ENCODE results near the gene F13A1.

Gene F13A1

DNA sequence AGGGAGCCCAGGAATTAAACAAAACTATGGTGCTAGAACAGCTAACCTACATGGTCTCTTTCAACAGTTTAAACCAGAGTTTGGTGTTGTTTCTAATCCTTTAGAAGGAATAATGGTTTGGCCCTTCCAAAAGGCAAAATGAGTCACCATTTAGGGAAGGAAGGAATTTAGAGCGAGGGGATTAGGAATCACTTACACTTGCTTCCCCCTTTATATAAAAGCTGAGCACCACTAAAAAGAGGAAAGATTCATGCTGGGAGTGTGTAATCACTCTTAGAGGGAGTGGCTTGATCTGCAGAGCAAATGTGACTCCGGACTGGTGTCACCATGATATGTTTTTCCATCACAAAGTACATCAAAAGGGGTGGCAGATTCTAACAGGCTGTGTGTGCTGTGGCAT is 63.6 kb downstream of the F13A1 start:
- TF ChIP-seq CTCF (IDR thresholded peaks at IDR 0.05; ENCODE audit: insufficient read depth, low read length, missing control alignments), result no peak
- CTCF ChIA-PET, result no interaction called here
- H3K4me3 ChIP-seq (ENCODE audit: low read depth, low read length), result no peak overlapping the region
- no peak for DNase-seq (ENCODE audit: low read depth, low spot score)
- POLR2A ChIA-PET, result no interaction called here

DNA sequence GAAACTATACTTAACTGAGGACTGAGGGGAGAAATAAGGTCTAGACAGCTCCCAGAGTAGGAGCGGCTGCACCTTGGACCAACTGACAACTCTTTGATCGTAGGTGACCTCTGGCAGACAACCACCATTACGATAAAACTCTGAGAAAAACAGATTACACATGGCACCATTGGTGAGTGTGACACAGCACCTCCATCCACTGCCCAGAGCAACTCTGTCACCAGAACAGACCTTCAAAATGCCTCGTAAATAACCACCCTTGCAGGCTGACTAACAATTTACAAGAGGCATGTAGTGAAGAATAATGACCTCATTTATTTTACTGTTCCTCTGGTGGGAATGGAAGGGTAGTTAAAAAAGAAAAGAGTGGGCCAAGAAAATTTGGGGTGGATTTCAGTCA is 64.2 kb downstream of the F13A1 start:
- H3K4me3 ChIP-seq (ENCODE audit: low read depth, low read length), result no peak overlapping the region
- ChIA-PET CTCF (no interaction called here), POLR2A (no interaction called here)
- no peak for DNase-seq (ENCODE audit: low read depth, low spot score)
- TF ChIP-seq CTCF (IDR thresholded peaks at IDR 0.05; ENCODE audit: insufficient read depth, low read length, missing control alignments), result no peak

DNA sequence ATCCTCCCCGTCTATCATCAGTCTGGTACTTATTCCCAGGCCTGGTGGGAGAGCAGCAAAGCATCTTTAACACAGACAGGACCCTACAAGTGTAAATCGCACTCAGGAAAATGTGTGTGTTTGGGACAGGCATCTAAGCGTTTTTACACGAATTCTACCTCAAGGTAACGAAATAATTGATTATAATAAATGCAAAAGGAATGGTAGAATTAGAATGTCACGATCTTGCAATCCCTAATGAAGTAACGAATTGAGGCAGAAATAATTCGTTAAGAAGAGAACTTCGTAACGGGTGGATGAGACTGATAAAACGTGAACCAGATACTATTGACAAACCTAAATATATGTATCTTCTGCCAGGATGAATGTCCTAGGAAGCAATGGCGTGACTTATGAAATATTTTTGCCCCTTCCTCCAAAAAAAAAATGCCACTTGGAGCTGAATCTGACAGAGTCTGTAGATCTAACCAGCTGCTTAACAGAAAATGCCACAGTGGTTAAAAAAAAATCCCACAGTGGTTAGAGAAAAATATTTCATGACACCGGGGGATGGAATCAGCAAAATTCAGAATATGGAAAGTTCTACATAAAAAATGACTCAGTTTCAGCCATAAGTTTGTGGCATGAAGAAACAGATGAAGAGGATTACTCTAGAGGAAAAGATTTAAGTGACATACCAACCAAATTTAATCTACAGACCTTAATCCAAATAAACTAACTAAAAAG is 68.7 kb downstream of the F13A1 start:
- H3K4me3 ChIP-seq (ENCODE audit: low read depth, low read length), result no peak overlapping the region
- ChIA-PET POLR2A (no interaction called here), CTCF (no interaction called here)
- TF ChIP-seq CTCF (IDR thresholded peaks at IDR 0.05; ENCODE audit: insufficient read depth, low read length, missing control alignments), result no peak
- no peak for DNase-seq (ENCODE audit: low read depth, low spot score)

DNA sequence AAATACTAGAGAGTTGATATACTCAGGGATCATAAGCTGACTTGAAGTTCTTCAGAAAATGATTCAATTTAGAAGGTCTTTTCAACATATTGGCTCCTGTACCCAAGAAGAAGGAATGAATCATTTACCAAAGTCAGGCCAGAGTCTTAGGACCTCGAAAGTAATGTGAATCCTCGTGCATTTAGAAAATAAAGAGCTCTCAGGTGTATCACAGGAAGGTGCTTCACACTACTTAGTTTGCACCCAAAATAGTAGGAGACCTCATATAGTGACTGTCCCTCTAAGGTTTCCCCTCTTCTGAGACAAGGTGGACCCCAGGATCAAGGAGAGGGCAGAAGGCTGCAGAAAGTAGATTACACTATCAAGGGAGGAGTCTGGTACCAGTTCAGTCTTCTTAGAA is 71.8 kb downstream of the F13A1 start:
- CTCF ChIA-PET, result no interaction called here
- DNase-seq (ENCODE audit: low read depth, low spot score), result no peak

DNA sequence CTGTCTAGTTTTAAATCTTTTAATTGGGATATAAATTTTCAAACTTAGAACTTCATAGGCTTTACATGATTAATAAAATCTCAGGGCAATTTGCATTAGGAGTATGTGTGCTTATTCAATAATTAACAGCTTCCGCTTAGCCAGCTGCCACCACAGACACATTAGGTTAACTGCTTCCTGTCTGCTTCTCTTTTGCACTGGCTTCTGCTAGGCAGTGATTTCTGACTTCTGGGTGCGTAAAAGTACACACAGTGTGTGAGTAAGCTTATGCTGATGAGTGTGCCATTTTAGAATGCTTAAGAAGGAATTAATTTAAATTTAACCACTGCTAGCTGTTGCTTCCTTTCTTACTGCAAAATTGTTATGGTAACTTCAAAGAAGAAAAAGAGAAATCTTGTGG is 73.9 kb downstream of the F13A1 start:
- no peak for DNase-seq (ENCODE audit: low read depth, low spot score)
- ChIA-PET CTCF (no interaction called here), POLR2A (no interaction called here)
- H3K4me3 ChIP-seq (ENCODE audit: low read depth, low read length), result no peak overlapping the region
- no peak for TF ChIP-seq CTCF (IDR thresholded peaks at IDR 0.05; ENCODE audit: insufficient read depth, low read length, missing control alignments)

More for the DNA sequence above, 71.8 kb downstream of the F13A1 start:
- POLR2A ChIA-PET, result no interaction called here
- TF ChIP-seq CTCF (IDR thresholded peaks at IDR 0.05; ENCODE audit: insufficient read depth, low read length, missing control alignments), result no peak
- no peak overlapping the region for H3K4me3 ChIP-seq (ENCODE audit: low read depth, low read length)

DNA sequence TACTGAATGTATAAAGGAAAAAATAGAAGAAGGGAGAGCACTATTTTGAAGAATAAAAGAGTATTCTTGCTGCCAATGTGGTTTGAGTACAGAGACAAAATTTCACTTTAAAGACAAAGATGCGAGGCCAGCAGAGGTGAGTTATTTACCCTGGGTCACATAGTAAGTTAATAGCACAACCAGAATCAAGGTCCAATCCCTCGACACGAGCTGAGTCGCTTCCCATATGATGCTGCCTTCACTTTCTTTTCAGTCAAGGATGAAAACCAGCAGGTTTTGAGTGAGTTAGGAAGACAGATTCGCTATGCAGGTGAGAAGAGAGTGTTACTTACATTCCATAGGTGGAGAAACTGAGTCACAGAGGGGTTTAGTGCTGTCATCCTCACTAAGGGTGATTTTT is 75.8 kb downstream of the F13A1 start:
- DNase-seq (ENCODE audit: low read depth, low spot score), result no peak
- no peak overlapping the region for H3K4me3 ChIP-seq (ENCODE audit: low read depth, low read length)
- ChIA-PET POLR2A (no interaction called here), CTCF (no interaction called here)
- TF ChIP-seq CTCF (IDR thresholded peaks at IDR 0.05; ENCODE audit: insufficient read depth, low read length, missing control alignments), result no peak

Measured in AG04449 (cell line).